HG02798 (cell line): ENCODE data around the gene CAPN15.
A peak's percentile ranks its signal among the peaks of the same experiment; 100 is the strongest.

Source experiments
- ATAC-seq: cut with Tn5 transposase; IDR thresholded peaks from one replicate; pipeline ENCODE4 v1.9.1; 2021; ENCODE audit warnings: mild to moderate bottlenecking; ENCODE audit not compliant: unreplicated experiment, poor library complexity

Gene CAPN15

GRCh38 chr16:524274-525040 is 3.1 kb upstream of the CAPN15 start:
- no peak for ATAC-seq

GRCh38 chr16:525123-525519 is 2.4 kb upstream of the CAPN15 start:
- ATAC-seq: no peak

- ATAC-seq: no peak
Observed at GRCh38 chr16:525520-526180, 1.9 kb upstream of the CAPN15 start.

- no peak for ATAC-seq
Observed at GRCh38 chr16:526181-527014, 1.1 kb upstream of the CAPN15 start.

- ATAC-seq: peak; percentile 4
Observed at GRCh38 chr16:528111-529011, 849 bp downstream of the CAPN15 start.

- no peak for ATAC-seq
Observed at GRCh38 chr16:529012-529575, 1.6 kb downstream of the CAPN15 start.

- no peak for ATAC-seq
Observed at GRCh38 chr16:530111-530817, 2.8 kb downstream of the CAPN15 start.

- ATAC-seq: no peak
Observed at GRCh38 chr16:531494-532125, 4.1 kb downstream of the CAPN15 start.

GRCh38 chr16:533391-534123 is 6.0 kb downstream of the CAPN15 start:
- no peak for ATAC-seq

- no peak for ATAC-seq
Observed at GRCh38 chr16:534135-534534, 6.6 kb downstream of the CAPN15 start.

GRCh38 chr16:534856-535445 is 7.4 kb downstream of the CAPN15 start:
- no peak for ATAC-seq

- no peak for ATAC-seq
Observed at GRCh38 chr16:535446-536405, 8.2 kb downstream of the CAPN15 start.

- no peak for ATAC-seq
Observed at GRCh38 chr16:536746-537145, 9.2 kb downstream of the CAPN15 start.

GRCh38 chr16:537415-538335 is 10.2 kb downstream of the CAPN15 start:
- no peak for ATAC-seq

- ATAC-seq: no peak
Observed at GRCh38 chr16:539901-540530, 12.5 kb downstream of the CAPN15 start.
